HEK293 (cell line): ENCODE data around the gene CYP11A1.

Source experiments
- CTCF ChIA-PET: fragments of 350-600 bp; formaldehyde crosslinking; extraction: SDS; loops from one replicate; lab custom pipeline; 2021; ENCODE audit warnings: antibody characterized with exemption; lab: Yijun Ruan, JAX
- POLR2A ChIA-PET: fragments of 300-600 bp; formaldehyde crosslinking; extraction: SDS; loops from one replicate; lab custom pipeline; 2020; ENCODE audit warnings: antibody characterized with exemption, inconsistent platforms; lab: Yijun Ruan, JAX
- H3K27ac ChIP-seq: fragments of 200-500 bp; sonication (Bioruptor generic); 2 replicates; pipeline ENCODE4 v1.5.1; 2014; ENCODE audit warnings: low read depth, low read length, control low read depth, inconsistent platforms; ENCODE audit errors: extremely low read depth
- H3K36me3 ChIP-seq, 2 experiments: fragments of 200-500 bp in 1 of 2; sonication (Bioruptor generic) in 1 of 2; 1 replicate in 1 of 2; 2 replicates in 1 of 2; pipeline ENCODE4 v1.5.1; 2014 to 2017; ENCODE audit warnings: inconsistent platforms in 2 of 2, low read length in 2 of 2; ENCODE audit not compliant: control insufficient read depth in 2 of 2, insufficient read depth in 1 of 2
- H3K4me1 ChIP-seq: fragments of 200-500 bp; sonication (Bioruptor generic); 2 replicates; pipeline ENCODE4 v1.5.1; 2014; ENCODE audit warnings: mild to moderate bottlenecking, low read length, inconsistent platforms; ENCODE audit not compliant: control insufficient read depth, insufficient read depth
- H3K4me3 ChIP-seq: 2 replicates; pipeline ENCODE4 v1.5.1; 2011; ENCODE audit warnings: low read depth, mild to moderate bottlenecking, control low read depth, low read length, moderate library complexity
- H3K9me3 ChIP-seq: fragments of 200-500 bp; sonication (Bioruptor generic); 2 replicates; pipeline ENCODE4 v1.5.1; 2014; ENCODE audit warnings: low read depth, low read length, inconsistent platforms; ENCODE audit not compliant: control insufficient read depth, insufficient read depth
- EGR2 ChIP-seq: fragments of 450-650 bp; formaldehyde crosslinking; IDR thresholded peaks from 2 replicates; pipeline ENCODE4 v1.5.1; 2016; ENCODE audit warnings: low read depth, missing biosample characterization, missing genetic modification characterization
- ELK4 ChIP-seq: IDR thresholded peaks from 2 replicates; pipeline ENCODE4 v1.6.1; 2011; ENCODE audit warnings: mild to moderate bottlenecking, low read depth, low read length, borderline replicate concordance
- HOXC10 ChIP-seq: sonication (generic); formaldehyde crosslinking; IDR thresholded peaks from 2 replicates; pipeline ENCODE4 v1.8.1; 2023; ENCODE audit warnings: mild to moderate bottlenecking, missing genetic modification reagents
- ZNF169 ChIP-seq: fragments of 450-650 bp; formaldehyde crosslinking; IDR thresholded peaks from 2 replicates; pipeline ENCODE4 v1.5.1; 2016; ENCODE audit warnings: missing biosample characterization, missing genetic modification characterization
- ZNF175 ChIP-seq: fragments of 450-650 bp; formaldehyde crosslinking; IDR thresholded peaks from 2 replicates; pipeline ENCODE4 v1.5.1; 2016; ENCODE audit warnings: missing biosample characterization, missing genetic modification characterization
- ZNF211 ChIP-seq: fragments of 450-650 bp; formaldehyde crosslinking; IDR thresholded peaks from 2 replicates; pipeline ENCODE4 v1.5.1; 2016; ENCODE audit warnings: low read depth, missing biosample characterization, missing genetic modification characterization
- ZNF214 ChIP-seq: fragments of 450-650 bp; formaldehyde crosslinking; IDR thresholded peaks from 2 replicates; pipeline ENCODE4 v1.5.1; 2017; ENCODE audit warnings: missing biosample characterization, mild to moderate bottlenecking, missing genetic modification characterization, borderline replicate concordance
- ZNF248 ChIP-seq: fragments of 450-650 bp; formaldehyde crosslinking; IDR thresholded peaks from 2 replicates; pipeline ENCODE4 v1.5.1; 2017; ENCODE audit warnings: missing biosample characterization, missing genetic modification characterization
- ZNF280C ChIP-seq: fragments of 450-650 bp; formaldehyde crosslinking; IDR thresholded peaks from 2 replicates; pipeline ENCODE4 v1.5.1; 2016; ENCODE audit warnings: missing biosample characterization, missing genetic modification characterization
- ZNF416 ChIP-seq: fragments of 450-650 bp; formaldehyde crosslinking; IDR thresholded peaks from 2 replicates; pipeline ENCODE4 v1.5.1; 2016; ENCODE audit warnings: missing biosample characterization, missing genetic modification characterization
- ZNF449 ChIP-seq: fragments of 450-650 bp; formaldehyde crosslinking; IDR thresholded peaks from 2 replicates; pipeline ENCODE4 v1.5.1; 2017; ENCODE audit warnings: missing biosample characterization, mild to moderate bottlenecking, missing genetic modification characterization, moderate library complexity
- ZNF629 ChIP-seq: fragments of 450-650 bp; formaldehyde crosslinking; IDR thresholded peaks from 2 replicates; pipeline ENCODE4 v1.5.1; 2017; ENCODE audit warnings: missing biosample characterization, missing genetic modification characterization
- ZNF658 ChIP-seq: fragments of 450-650 bp; formaldehyde crosslinking; IDR thresholded peaks from 2 replicates; pipeline ENCODE4; 2016; ENCODE audit warnings: missing biosample characterization, missing genetic modification characterization
- ZNF747 ChIP-seq: fragments of 450-650 bp; formaldehyde crosslinking; IDR thresholded peaks from 2 replicates; pipeline ENCODE4 v1.5.1; 2016; ENCODE audit warnings: missing biosample characterization, missing genetic modification characterization
- ZNF792 ChIP-seq: fragments of 450-650 bp; formaldehyde crosslinking; IDR thresholded peaks from 2 replicates; pipeline ENCODE4 v1.5.1; 2016; ENCODE audit warnings: missing biosample characterization, missing genetic modification characterization
- TF ChIP-seq, protein P1 (sequence below): fragments of 450-650 bp; formaldehyde crosslinking; IDR thresholded peaks from 2 replicates; pipeline ENCODE4 v1.5.1; 2016; ENCODE audit warnings: missing biosample characterization, missing genetic modification characterization
- TF ChIP-seq, protein P2 (sequence below): fragments of 450-650 bp; formaldehyde crosslinking; IDR thresholded peaks from 2 replicates; pipeline ENCODE4 v1.5.1; 2016; ENCODE audit warnings: missing biosample characterization, missing genetic modification characterization, low read depth

The CYP11A1 gene

DNA sequence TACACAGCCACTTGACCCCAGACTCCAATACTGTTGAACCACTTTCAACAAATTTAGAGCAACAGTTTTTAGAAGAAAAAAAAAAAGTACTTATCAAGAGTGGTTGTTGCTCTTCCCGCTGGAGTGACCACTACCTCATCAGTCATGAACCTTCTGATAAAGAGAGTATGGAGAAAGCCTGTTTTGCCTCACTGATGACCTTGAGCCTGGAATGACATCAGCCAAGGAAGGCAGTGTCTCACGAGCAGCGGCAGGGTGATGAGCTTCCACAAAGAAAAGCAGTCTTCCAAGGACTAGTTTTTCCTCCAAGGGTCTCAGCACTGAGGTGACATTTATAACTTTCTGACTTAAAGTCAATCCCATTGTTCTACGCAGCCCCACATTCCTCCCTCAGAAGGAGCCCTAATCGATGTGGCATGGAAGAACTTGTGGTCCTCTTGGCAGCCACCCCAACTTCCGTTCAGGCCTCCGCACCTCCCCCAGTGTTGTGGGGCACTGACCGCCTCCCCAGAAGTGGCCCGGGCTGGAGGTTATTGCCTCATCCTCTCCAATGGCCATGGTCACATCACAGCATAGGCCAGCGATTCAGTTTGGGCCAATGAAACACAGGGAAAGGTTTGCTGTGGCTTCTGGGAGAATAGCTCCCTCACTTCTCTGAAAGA, 1.8 kb upstream of the CYP11A1 start:
- 0 out of 2 replicates have a peak, but pooled peaks cover 2% of the 10 kb centered on the region for H3K4me1 ChIP-seq
- no peaks in the 10 kb centered on the region for H3K9me3 ChIP-seq
- H3K4me3 ChIP-seq, result no peak overlapping the region
- no peak overlapping the region for H3K27ac ChIP-seq
- TF ChIP-seq, protein P1, sequence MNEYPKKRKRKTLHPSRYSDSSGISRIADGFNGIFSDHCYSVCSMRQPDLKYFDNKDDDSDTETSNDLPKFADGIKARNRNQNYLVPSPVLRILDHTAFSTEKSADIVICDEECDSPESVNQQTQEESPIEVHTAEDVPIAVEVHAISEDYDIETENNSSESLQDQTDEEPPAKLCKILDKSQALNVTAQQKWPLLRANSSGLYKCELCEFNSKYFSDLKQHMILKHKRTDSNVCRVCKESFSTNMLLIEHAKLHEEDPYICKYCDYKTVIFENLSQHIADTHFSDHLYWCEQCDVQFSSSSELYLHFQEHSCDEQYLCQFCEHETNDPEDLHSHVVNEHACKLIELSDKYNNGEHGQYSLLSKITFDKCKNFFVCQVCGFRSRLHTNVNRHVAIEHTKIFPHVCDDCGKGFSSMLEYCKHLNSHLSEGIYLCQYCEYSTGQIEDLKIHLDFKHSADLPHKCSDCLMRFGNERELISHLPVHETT (tag by site-specific recombination), result no peak
- TF ChIP-seq ZNF211 (tag by site-specific recombination) (no peak), ZNF792 (tag by site-specific recombination) (no peak), ELK4 (no peak), ZNF280C (tag by site-specific recombination) (no peak), ZNF658 (tag by site-specific recombination) (no peak), ZNF214 (no peak)
- no peaks in the 10 kb centered on the region for H3K36me3 ChIP-seq
- CTCF ChIA-PET, result interaction anchor here (0.5 to 25.1 kb wide), 7 partner anchors 8 to 402 kb away, joined by 3 to 768 read pairs (median 4); partner anchors contain the start of gene SEMA7A
- POLR2A ChIA-PET, result no interaction called here

- no peak overlapping the region for H3K4me3 ChIP-seq
- POLR2A ChIA-PET, result interaction anchor here (1.1 kb wide), 1 partner anchor 401 kb away, joined by 3 read pairs; no protein-coding TSS in a partner anchor
- no peak overlapping the region for H3K27ac ChIP-seq
- H3K4me1 ChIP-seq, result no peaks in the 10 kb centered on the region
- CTCF ChIA-PET, result interaction anchor here (1.1 to 25.1 kb wide), 5 partner anchors 71 to 403 kb away, joined by 3 to 768 read pairs (median 6); partner anchors contain the start of gene SEMA7A
- no peaks in the 10 kb centered on the region for H3K9me3 ChIP-seq
- TF ChIP-seq ZNF175 (tag by site-specific recombination), result no peak
- no peak for TF ChIP-seq ZNF747 (tag by site-specific recombination)
- TF ChIP-seq ZNF449 (tag by site-specific recombination), result no peak
- TF ChIP-seq, protein P2, sequence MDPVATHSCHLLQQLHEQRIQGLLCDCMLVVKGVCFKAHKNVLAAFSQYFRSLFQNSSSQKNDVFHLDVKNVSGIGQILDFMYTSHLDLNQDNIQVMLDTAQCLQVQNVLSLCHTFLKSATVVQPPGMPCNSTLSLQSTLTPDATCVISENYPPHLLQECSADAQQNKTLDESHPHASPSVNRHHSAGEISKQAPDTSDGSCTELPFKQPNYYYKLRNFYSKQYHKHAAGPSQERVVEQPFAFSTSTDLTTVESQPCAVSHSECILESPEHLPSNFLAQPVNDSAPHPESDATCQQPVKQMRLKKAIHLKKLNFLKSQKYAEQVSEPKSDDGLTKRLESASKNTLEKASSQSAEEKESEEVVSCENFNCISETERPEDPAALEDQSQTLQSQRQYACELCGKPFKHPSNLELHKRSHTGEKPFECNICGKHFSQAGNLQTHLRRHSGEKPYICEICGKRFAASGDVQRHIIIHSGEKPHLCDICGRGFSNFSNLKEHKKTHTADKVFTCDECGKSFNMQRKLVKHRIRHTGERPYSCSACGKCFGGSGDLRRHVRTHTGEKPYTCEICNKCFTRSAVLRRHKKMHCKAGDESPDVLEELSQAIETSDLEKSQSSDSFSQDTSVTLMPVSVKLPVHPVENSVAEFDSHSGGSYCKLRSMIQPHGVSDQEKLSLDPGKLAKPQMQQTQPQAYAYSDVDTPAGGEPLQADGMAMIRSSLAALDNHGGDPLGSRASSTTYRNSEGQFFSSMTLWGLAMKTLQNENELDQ (tag by site-specific recombination), result no peak
- TF ChIP-seq ZNF169 (tag by site-specific recombination), result no peak
- no peak for TF ChIP-seq HOXC10
- no peak for TF ChIP-seq EGR2 (tag by site-specific recombination)
- no peak for TF ChIP-seq ZNF416 (tag by site-specific recombination)
- no peak for TF ChIP-seq ZNF248
- TF ChIP-seq ZNF629 (tag by site-specific recombination), result no peak
- TF ChIP-seq, all 188 proteins: peak for 0
- H3K36me3 ChIP-seq, result no peaks in the 10 kb centered on the region
Observed at GRCh38 chr15:74368121-74368520, 675 bp upstream of the CYP11A1 start.
